Naive thymus-derived CD4-positive, alpha-beta T cell (primary cell): ENCODE data around the gene ZBTB37. TPM values are rescaled to one million over a fixed set of nuclear protein-coding genes. Genes with fewer than 3 reads are reported as not detected.

Source experiments
- ATAC-seq: fragments of 150-1000 bp; cut with Tn5 transposase; 2 replicates; pipeline ENCODE4 v1.10.0; 2021; ENCODE audit warnings: mild to moderate bottlenecking, moderate library complexity
- CTCF ChIA-PET: fragments of 350-600 bp; sonication (Branson Sonifier 250); formaldehyde crosslinking; loops from one replicate; lab custom pipeline; 2021; ENCODE audit warnings: antibody characterized with exemption; lab: Charles Lee
- POLR2A ChIA-PET: fragments of 350-600 bp; sonication (Branson Sonifier 250); formaldehyde crosslinking; loops from one replicate; lab custom pipeline; 2021; ENCODE audit warnings: antibody characterized with exemption, inconsistent platforms; lab: Charles Lee
- DNase-seq, 9 donors: peaks; one replicate each; pipeline versions ENCODE4 v3.0.0 to v3.0.0-alpha.2; 2020 to 2022; ENCODE audit warnings: mixed read lengths in 1 of 9
- H3K27ac ChIP-seq: one replicate; pipeline ENCODE4 v1.7.0; 2013; ENCODE audit warnings: mild to moderate bottlenecking, low read depth, low read length, moderate library complexity
- H3K27me3 ChIP-seq, 2 donors: one replicate each; pipeline ENCODE4 v1.7.0; 2013; ENCODE audit warnings: low read length in 2 of 2, mild to moderate bottlenecking in 2 of 2, moderate library complexity in 2 of 2; ENCODE audit not compliant: control insufficient read depth in 2 of 2, insufficient read depth in 2 of 2
- H3K36me3 ChIP-seq, 3 experiments: 1 replicate in 2 of 3; 2 replicates in 1 of 3; pipeline ENCODE4 v1.7.0; 2013; ENCODE audit warnings: low read length in 3 of 3, mild to moderate bottlenecking in 3 of 3, moderate library complexity in 1 of 3; ENCODE audit not compliant: insufficient read depth in 3 of 3, control insufficient read depth in 2 of 3
- H3K4me1 ChIP-seq, 2 donors: one replicate each; pipeline ENCODE4 v1.7.0; 2013; ENCODE audit warnings: low read length in 2 of 2, mild to moderate bottlenecking in 2 of 2, moderate library complexity in 1 of 2; ENCODE audit not compliant: control insufficient read depth in 2 of 2, insufficient read depth in 2 of 2
- H3K4me3 ChIP-seq: 2 replicates; pipeline ENCODE4 v1.7.0; 2013; ENCODE audit warnings: mild to moderate bottlenecking, low read length
- H3K9me3 ChIP-seq, 3 experiments: 1 replicate in 2 of 3; 2 replicates in 1 of 3; pipeline ENCODE4 v1.7.0; 2013; ENCODE audit warnings: low read length in 3 of 3; ENCODE audit not compliant: control insufficient read depth in 2 of 3
- H3K27ac Mint-ChIP-seq, 9 donors: one replicate each; pipeline ENCODE4 v1.8.0; 2020 to 2022; ENCODE audit warnings: mixed read lengths in 9 of 9, mild to moderate bottlenecking in 8 of 9, moderate library complexity in 5 of 9, inconsistent platforms in 2 of 9
- H3K27me3 Mint-ChIP-seq, 5 donors: one replicate each; pipeline ENCODE4 v1.8.0; 2021 to 2022; ENCODE audit warnings: mixed read lengths in 5 of 5, mild to moderate bottlenecking in 1 of 5
- H3K36me3 Mint-ChIP-seq, 5 donors: one replicate each; pipeline ENCODE4 v1.8.0; 2020 to 2022; ENCODE audit warnings: mixed read lengths in 5 of 5, mild to moderate bottlenecking in 3 of 5, inconsistent platforms in 1 of 5
- H3K4me1 Mint-ChIP-seq, 7 donors: one replicate each; pipeline ENCODE4 v1.8.0; 2020 to 2022; ENCODE audit warnings: mixed read lengths in 7 of 7, mild to moderate bottlenecking in 3 of 7, inconsistent platforms in 1 of 7
- H3K4me3 Mint-ChIP-seq, 10 donors: one replicate each; pipeline ENCODE4 v1.8.0; 2020 to 2022; ENCODE audit warnings: mild to moderate bottlenecking in 10 of 10, mixed read lengths in 10 of 10, moderate library complexity in 6 of 10, inconsistent platforms in 2 of 10
- H3K9me3 Mint-ChIP-seq, 11 donors: one replicate each; pipeline ENCODE4 v1.8.0; 2020 to 2022; ENCODE audit warnings: mixed read lengths in 11 of 11, mild to moderate bottlenecking in 4 of 11, inconsistent platforms in 1 of 11, moderate library complexity in 1 of 11
- intact Hi-C, 2 donors: fragments of 100-400 bp; cut with micrococcal nuclease; formaldehyde crosslinking; loops; one replicate each; pipeline ENCODE4 v1.15.1; 2023
- polyA plus RNA-seq, 2 donors: library from polyadenylated mRNA; unstranded; fragments of 300-500 nt; fragmentation: Illumina TruSeq; gene quantifications; one replicate each; pipeline ENCODE4 v1.2.3, GENCODE V29; 2021
- total RNA-seq, 6 experiments: library from RNA in 5 of 6; stranded (reverse) in 5 of 6; gene quantifications; 1 replicate in 5 of 6; 2 replicates in 1 of 6; pipeline ENCODE4 v1.2.3 and lab custom pipeline; 2021 to 2026

Gene ZBTB37
- total and polyA plus RNA-seq, 7 experiments from 2014 or later, result 2.1 to 30.3 (median 21.1) TPM

DNA sequence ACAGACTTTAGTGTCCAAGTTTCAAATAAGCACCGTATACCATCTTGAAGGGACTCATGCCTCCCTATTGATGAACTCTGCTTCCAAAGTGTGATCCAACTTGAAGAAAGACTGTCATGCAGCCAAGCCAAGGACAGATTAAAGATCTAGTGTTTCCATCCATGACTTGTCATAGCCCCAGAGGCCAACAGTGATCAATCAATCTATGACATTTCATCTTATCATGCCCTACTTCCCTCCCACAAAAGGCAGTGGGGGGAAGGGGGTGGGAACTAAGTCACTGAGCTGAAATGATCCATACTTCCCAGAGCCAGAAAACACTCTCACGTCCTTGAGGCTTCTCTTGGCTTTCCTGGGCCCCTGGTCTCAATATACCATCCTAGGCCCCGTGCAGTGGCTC is 44.9 kb downstream of the ZBTB37 start:
- DNase-seq (no peak), ATAC-seq (no peak)
- Histone ChIP-seq H3K4me1 (no peaks in the 10 kb centered on the region), H3K9me3 (no peaks in the 10 kb centered on the region), H3K27me3 (no peaks in the 10 kb centered on the region), H3K36me3 (no peaks in the 10 kb centered on the region), H3K4me3 (no peak overlapping the region), H3K27ac (no peak overlapping the region)
- Mint-ChIP-seq H3K36me3 (peaks cover 0 to 17% (median 13%) of the 10 kb centered on the region in 5 donors), H3K9me3 (peaks cover 0 to 3% (median 0%) of the 10 kb centered on the region in 11 donors), H3K27ac (no peak overlapping the region), H3K27me3 (no peaks in the 10 kb centered on the region), H3K4me1 (peaks cover 0 to 2% (median 0%) of the 10 kb centered on the region in 7 donors), H3K4me3 (no peak overlapping the region)
- POLR2A ChIA-PET, result no interaction called here
- intact Hi-C loops, result no loop called here
- CTCF ChIA-PET, result no interaction called here

- no peaks in the 10 kb centered on the region for H3K36me3 ChIP-seq
- peaks cover 0 to 13% (median 11%) of the 10 kb centered on the region in 5 donors for H3K36me3 Mint-ChIP-seq
- CTCF ChIA-PET, result interaction anchor here (0.6 to 0.7 kb wide), 2 partner anchors 139 to 239 kb away, joined by 3 to 5 read pairs; no protein-coding TSS in a partner anchor
- H3K27ac Mint-ChIP-seq, result no peak overlapping the region
- intact Hi-C loops, result no loop called here
- H3K4me3 ChIP-seq, result no peak overlapping the region
- no peak overlapping the region for H3K4me3 Mint-ChIP-seq
- no peak for DNase-seq
- no peaks in the 10 kb centered on the region for H3K27me3 Mint-ChIP-seq
- H3K27ac ChIP-seq, result no peak overlapping the region
- H3K4me1 ChIP-seq, result no peaks in the 10 kb centered on the region
- H3K9me3 ChIP-seq, result no peaks in the 10 kb centered on the region
- H3K4me1 Mint-ChIP-seq, result peaks cover 0 to 2% (median 0%) of the 10 kb centered on the region in 7 donors
- H3K9me3 Mint-ChIP-seq, result peaks cover 0 to 3% (median 0%) of the 10 kb centered on the region in 11 donors
- POLR2A ChIA-PET, result no interaction called here
- H3K27me3 ChIP-seq, result no peaks in the 10 kb centered on the region
- ATAC-seq, result peak; percentile 51
Measured at GRCh38 chr1:173914366-173914871, 46.2 kb downstream of the ZBTB37 start.

DNA sequence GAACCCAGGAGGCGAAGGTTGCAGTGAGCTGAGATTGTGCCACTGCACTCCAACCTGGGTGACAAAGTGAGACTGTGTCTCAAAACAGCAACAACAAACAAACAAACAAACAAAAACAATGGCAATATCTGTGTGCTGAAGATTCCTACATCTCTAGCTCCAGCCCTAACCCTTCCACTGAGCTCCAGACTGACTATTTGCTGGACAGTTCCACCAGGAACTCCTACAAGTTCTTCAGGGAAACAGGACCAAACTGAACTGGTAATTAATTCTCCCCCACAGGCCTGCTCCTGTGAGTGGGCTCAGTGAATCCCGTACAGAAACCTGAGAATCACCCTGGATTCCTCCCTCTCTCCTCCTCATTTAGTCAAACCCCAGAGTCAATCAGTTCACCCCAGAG is 47.4 kb downstream of the ZBTB37 start:
- Mint-ChIP-seq H3K27me3 (no peaks in the 10 kb centered on the region), H3K36me3 (peaks cover 0 to 5% (median 5%) of the 10 kb centered on the region in 5 donors), H3K4me3 (no peak overlapping the region), H3K4me1 (peaks cover 0 to 2% (median 0%) of the 10 kb centered on the region in 7 donors), H3K27ac (no peak overlapping the region), H3K9me3 (peaks cover 0 to 3% (median 0%) of the 10 kb centered on the region in 11 donors)
- Histone ChIP-seq H3K4me3 (no peak overlapping the region), H3K36me3 (no peaks in the 10 kb centered on the region), H3K27me3 (no peaks in the 10 kb centered on the region), H3K4me1 (no peaks in the 10 kb centered on the region), H3K9me3 (no peaks in the 10 kb centered on the region), H3K27ac (no peak overlapping the region)
- no peak for DNase-seq
- POLR2A ChIA-PET, result no interaction called here
- intact Hi-C loops, result no loop called here
- CTCF ChIA-PET, result no interaction called here
- ATAC-seq, result no peak

DNA sequence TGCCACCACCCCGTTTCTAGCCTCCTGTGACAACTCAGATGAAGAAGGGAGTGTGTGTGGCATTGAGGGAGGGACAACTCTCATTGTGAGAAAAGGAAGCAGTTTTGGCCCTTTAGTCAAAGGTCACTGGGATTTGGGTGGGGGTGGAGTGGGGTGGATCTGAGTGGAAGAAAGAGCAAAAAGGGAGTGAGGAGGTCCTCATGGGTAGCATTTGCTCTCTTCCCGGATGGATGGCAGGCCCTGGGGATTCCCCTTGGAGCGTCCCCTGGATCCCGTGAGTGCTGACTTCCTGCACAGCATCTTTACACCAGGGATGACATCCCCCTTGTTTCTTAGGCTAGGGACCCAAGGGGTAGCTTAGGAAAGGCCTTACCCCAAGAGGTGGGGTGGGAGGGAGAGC is 48.5 kb downstream of the ZBTB37 start:
- H3K27ac Mint-ChIP-seq, result no peak overlapping the region
- no peaks in the 10 kb centered on the region for H3K9me3 ChIP-seq

DNA sequence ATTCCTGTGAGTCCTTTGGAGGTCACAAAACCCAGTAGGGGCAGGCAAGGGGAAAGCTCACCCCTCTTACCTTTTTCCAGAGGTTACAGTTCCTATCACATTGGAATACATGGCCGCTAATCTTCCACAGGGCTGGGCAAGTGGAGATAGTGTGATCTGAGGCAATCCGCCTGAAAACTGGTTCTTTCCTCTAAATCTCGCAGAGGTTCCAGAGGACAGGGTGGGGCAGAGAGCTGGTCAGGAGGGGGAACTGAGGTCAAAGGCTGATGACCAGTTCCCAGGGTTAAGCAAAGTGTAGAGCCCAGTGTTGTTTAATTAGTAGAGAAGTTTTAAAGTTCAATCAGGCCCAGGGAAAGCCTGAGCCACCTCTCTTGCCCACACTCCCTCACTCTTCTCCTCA is 49.0 kb downstream of the ZBTB37 start, which contains the start of gene SERPINC1:
Gene SERPINC1, minus strand, starts transcription at position 179 of the 400 bp plus-strand sequence. Its CDS starts 68 bp downstream, at position 111.
- Mint-ChIP-seq H3K4me3 (no peak within 1 kb of the TSS), H3K27ac (peak within 1 kb of the TSS in 1 of 9 donors; percentile 38), H3K4me1 (peaks cover 0 to 2% (median 0%) of the 10 kb centered on the region in 7 donors), H3K36me3 (peaks cover 0 to 1% (median 0%) of the 10 kb centered on the region in 5 donors), H3K27me3 (peaks cover 0 to 2% (median 0%) of the 10 kb centered on the region in 5 donors), H3K9me3 (peaks cover 0 to 3% (median 0%) of the 10 kb centered on the region in 11 donors)
- CTCF ChIA-PET, result no interaction called here
- Histone ChIP-seq H3K36me3 (no peaks in the 10 kb centered on the region), H3K9me3 (no peaks in the 10 kb centered on the region), H3K27me3 (no peaks in the 10 kb centered on the region), H3K27ac (no peak within 1 kb of the TSS), H3K4me3 (no peak within 1 kb of the TSS), H3K4me1 (no peaks in the 10 kb centered on the region)
- DNase-seq (no peak), ATAC-seq (no peak)
- POLR2A ChIA-PET, result no interaction called here
- intact Hi-C loops, result no loop called here

More for the DNA sequence above, 48.5 kb downstream of the ZBTB37 start:
- intact Hi-C loops, result no loop called here
- POLR2A ChIA-PET, result no interaction called here
- no peak overlapping the region for H3K4me3 ChIP-seq
- H3K4me1 ChIP-seq, result no peaks in the 10 kb centered on the region
- no peaks in the 10 kb centered on the region for H3K36me3 ChIP-seq
- Mint-ChIP-seq H3K27me3 (no peaks in the 10 kb centered on the region), H3K4me1 (peaks cover 0 to 2% (median 0%) of the 10 kb centered on the region in 7 donors), H3K4me3 (no peak overlapping the region), H3K36me3 (peaks cover 0 to 5% (median 0%) of the 10 kb centered on the region in 5 donors), H3K9me3 (peaks cover 0 to 3% (median 0%) of the 10 kb centered on the region in 11 donors)
- DNase-seq (no peak), ATAC-seq (no peak)
- H3K27ac ChIP-seq, result no peak overlapping the region
- no peaks in the 10 kb centered on the region for H3K27me3 ChIP-seq
- CTCF ChIA-PET, result no interaction called here

DNA sequence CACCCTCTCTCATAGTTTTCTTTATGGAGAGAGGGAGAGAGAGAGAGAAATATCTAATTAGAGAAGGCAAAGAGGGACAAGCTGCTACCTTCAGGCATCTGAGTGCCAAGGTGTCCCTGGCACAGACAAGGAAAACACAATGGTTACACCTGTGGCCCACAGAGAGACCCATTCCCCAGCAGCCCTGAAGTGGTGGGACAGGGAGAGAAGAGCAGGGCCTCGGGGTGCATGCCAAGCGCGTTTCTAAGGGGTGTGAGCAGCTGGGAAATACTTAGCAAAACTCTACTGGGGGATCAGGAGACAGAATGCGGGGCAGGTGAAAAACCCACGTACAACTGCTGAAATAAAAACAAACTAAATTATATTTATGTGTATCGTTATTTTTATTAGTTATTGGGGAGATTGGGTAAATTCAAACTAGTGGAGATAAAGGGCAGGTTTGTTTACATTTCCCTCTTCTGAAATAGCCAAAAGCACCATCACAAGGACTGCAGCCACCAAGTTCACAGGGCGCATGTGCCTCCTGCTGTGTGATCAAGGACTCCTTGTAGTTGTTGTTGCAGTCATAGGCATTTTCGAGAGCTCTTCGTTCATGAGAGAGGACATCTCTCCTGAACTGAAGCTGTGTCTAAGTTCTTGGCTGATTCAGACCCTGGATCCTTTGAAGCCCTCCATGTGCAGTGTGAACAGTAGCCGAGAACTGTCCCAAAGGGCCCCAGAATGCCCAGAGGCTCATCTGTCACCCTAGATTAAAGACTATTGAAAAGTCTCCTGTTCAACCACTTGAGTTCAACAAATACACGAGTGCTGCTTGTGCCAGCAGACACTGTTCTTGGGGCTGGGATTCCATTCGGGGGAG is 49.7 kb downstream of the ZBTB37 start:
- no peak overlapping the region for H3K4me3 Mint-ChIP-seq
- no peaks in the 10 kb centered on the region for H3K36me3 Mint-ChIP-seq
- Histone ChIP-seq H3K27ac (no peak overlapping the region), H3K4me3 (no peak overlapping the region), H3K27me3 (no peaks in the 10 kb centered on the region), H3K9me3 (no peaks in the 10 kb centered on the region), H3K36me3 (no peaks in the 10 kb centered on the region), H3K4me1 (no peaks in the 10 kb centered on the region)
- no peak for DNase-seq
- H3K4me1 Mint-ChIP-seq, result peaks cover 0 to 2% (median 0%) of the 10 kb centered on the region in 7 donors
- POLR2A ChIA-PET, result no interaction called here
- intact Hi-C loops, result no loop called here
- H3K27ac Mint-ChIP-seq, result peak overlapping the region in 2 of 9 donors; percentile 38 to 62
- H3K27me3 Mint-ChIP-seq, result peaks cover 0 to 2% (median 0%) of the 10 kb centered on the region in 5 donors
- H3K9me3 Mint-ChIP-seq, result peaks cover 0 to 3% (median 0%) of the 10 kb centered on the region in 11 donors
- CTCF ChIA-PET, result no interaction called here
- ATAC-seq, result no peak
